GM12892 (cell line): Measurements from ENCODE around the gene ZBTB37. TPM values are rescaled to one million over a fixed set of nuclear protein-coding genes. Genes with fewer than 3 reads are reported as not detected.

Experiments used
- DNase-seq: peaks from one replicate; pipeline ENCODE4 v3.0.0; 2011; ENCODE audit not compliant: insufficient read length
- FAIRE-seq: peaks from 2 replicates; lab custom pipeline; 2011; peaks lifted over from hg19 to GRCh38; lab: Jason Lieb, UNC
- POLR2A ChIP-seq: IDR thresholded peaks from 2 replicates; pipeline ENCODE4 v1.6.1; 2011; ENCODE audit warnings: low read depth, low read length, control low read depth
- POLR2AphosphoS5 ChIP-seq: IDR thresholded peaks from 2 replicates; pipeline ENCODE4 v1.6.1; 2011; ENCODE audit warnings: low read depth, low read length, control low read depth
- TAF1 ChIP-seq: IDR thresholded peaks from 2 replicates; pipeline ENCODE4 v1.6.1; 2011; ENCODE audit warnings: low read depth, mild to moderate bottlenecking, control low read depth, low read length, borderline replicate concordance
- polyA plus RNA-seq: library from polyadenylated mRNA; unstranded; fragments of >200 nt; gene quantifications from one replicate; pipeline ENCODE4 v1.2.1, GENCODE V29; 2012; ENCODE audit warnings: missing spikeins, inconsistent platforms; ENCODE audit not compliant: missing spikeins

ZBTB37 gene
- polyA plus RNA-seq = 2.4 TPM

DNA sequence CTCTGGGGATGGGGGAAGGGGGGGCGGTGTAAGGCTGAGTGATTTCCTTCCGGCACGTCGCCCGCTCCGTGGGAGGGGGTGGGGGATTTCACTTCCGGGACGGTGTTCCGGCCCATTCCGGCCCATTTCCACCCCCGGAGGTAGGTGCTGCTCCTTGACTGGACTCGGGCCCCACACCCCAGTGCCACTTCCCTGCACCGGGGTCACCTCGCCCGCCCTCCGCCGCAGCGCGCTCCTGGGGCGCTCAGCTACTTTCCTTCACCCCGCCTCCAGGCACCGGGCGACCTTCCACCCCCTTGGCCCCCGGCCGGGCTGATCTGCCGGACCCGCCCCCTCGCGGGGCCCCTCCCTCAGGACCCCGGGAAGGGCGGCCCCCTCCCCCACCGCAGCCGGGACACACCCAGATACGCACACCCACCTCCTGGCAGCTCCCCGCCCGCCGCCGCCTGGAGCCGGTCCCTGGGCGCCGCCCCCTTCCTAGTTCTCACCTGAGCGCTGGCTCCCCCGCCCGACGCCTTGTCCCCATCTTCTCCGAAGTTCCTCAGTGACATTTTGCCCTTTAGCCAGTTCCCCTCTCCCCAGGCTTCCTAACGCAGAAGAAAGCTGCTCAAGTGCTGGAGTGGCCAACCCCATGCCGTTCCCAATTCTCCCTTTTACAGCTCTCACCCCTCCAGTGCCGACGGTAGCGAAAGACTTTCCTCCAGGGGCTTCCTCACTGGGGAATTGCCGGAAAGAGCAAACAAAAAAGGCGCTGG, at the start of gene ZBTB37:
ZBTB37 (plus strand) TSS at position 115 of the 755 bp plus-strand sequence. CDS start 1,846 bp downstream, outside the sequence.
- FAIRE-seq (no peak), DNase-seq (peak; percentile 63)
- TF ChIP-seq POLR2AphosphoS5 (no peak), POLR2A (no peak), TAF1 (no peak)

GRCh38 chr1:173818459-173818858, 49.7 kb upstream of the ZBTB37 start:
- TF ChIP-seq TAF1 (no peak), POLR2A (no peak), POLR2AphosphoS5 (no peak)
- no peak for DNase-seq
- FAIRE-seq = no peak

GRCh38 chr1:173821680-173822079, 46.5 kb upstream of the ZBTB37 start:
- TF ChIP-seq POLR2A = no peak
- no peak for TF ChIP-seq TAF1
- TF ChIP-seq POLR2AphosphoS5 = no peak
- no peak for FAIRE-seq
- no peak for DNase-seq

DNA sequence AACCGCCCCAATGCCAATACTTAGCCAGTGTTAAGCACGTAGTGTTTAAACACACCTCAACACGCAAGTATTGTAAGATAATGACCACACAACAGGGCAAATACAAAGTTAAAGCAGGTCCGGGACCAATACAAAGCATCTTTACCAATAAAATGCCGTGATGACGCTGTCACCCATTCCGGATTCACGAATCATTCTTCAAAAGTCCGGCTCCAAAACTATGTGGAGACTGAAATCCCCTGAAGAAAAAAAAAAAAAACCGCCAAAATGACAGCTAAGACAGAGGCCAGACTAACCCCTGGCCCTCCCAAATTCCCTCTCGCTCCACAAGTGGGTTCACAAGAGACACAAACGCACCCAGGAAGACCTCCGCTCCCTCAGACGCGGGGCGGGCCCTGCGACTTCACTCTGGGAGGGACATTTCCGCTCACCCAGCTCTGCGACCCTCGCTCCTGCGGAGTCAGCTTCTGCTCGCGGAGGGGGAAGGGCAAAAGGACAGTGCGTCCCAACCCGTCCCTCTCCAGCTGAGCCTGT, 44.3 kb upstream of the ZBTB37 start:
- TF ChIP-seq POLR2A (no peak; the same call in 1 of the 2 replicates), POLR2AphosphoS5 (no peak), TAF1 (no peak; the same call in 1 of the 2 replicates)
- DNase-seq = no peak
- FAIRE-seq = no peak

DNA sequence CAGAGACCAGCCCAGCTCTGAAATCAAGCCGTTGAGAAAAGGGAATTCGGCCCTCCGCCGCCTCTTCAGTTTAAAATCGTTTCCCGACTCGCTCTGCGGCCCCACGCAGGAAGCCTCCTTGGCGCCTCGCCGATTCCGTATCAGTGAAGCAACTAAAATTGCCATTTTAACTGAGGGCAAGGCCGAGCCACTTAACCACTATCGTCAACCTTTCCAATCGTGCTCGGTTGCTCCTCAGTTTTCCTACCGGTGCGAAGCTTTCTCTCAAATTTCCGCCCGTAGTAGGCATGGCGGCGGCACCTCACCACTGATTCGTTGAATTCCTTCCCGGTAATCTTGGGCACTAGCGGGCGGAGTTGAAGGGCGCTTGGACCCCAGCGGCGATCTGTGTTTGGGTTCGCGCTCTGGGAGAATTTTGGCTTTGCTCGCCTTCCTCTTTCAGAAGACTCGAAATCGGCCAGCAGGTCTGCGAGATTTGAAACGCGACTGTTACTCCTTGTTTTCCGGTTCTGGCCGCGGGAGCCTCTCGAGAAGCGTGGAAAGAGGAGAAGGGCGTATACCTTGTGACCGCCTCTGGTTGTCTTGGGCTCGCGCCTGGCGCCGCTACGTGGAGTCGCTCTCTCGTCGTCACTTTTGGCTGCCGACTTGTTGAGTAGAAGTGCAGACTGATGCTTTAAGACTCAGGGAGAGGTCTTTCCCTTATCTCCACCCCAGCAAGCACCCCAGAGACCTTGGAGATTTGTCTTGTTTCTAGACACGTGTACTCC, 43.7 kb upstream of the ZBTB37 start, which contains the start of the genes CENPL and DARS2:
CENPL (minus strand) TSS at position 569 of the 767 bp plus-strand sequence. CDS start 13,584 bp downstream, outside the sequence.
DARS2 (plus strand) TSS at position 359 of the 767 bp plus-strand sequence. CDS start 557 bp downstream, outside the sequence.
- FAIRE-seq (peak; percentile 89), DNase-seq (peak; percentile 63)
- TF ChIP-seq POLR2A (peak; percentile 76), POLR2AphosphoS5 (peak; percentile 75), TAF1 (peak; percentile 4; the same call in 1 of the 2 replicates)

GRCh38 chr1:173827611-173828010, 40.6 kb upstream of the ZBTB37 start:
- FAIRE-seq (no peak), DNase-seq (no peak)
- TF ChIP-seq POLR2AphosphoS5 (no peak), POLR2A (no peak), TAF1 (no peak)

GRCh38 chr1:173832748-173833147, 35.4 kb upstream of the ZBTB37 start:
- FAIRE-seq (no peak), DNase-seq (no peak)
- TF ChIP-seq POLR2AphosphoS5 (no peak), TAF1 (no peak), POLR2A (no peak)

DNA sequence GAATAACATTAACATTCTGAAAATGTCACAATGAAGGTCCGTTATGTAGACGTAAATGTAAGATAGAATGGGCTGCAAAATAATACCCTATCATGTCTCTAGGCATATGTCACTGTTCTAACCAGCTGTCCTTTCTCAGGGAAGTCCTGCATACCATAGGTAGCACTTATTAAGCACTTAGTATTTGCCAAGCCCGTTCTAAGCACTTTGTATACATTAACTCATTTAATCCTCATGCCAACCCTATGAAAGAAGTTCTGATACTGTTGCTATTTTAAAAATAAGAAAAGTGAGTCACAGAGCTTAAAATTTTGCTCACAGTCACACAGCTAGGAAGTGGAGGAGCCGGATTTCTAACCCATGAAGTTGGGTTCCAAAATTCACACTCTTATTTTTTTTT, 16.1 kb upstream of the ZBTB37 start:
- DNase-seq = no peak
- no peak for FAIRE-seq
- TF ChIP-seq POLR2A (no peak), POLR2AphosphoS5 (no peak), TAF1 (no peak)

- TF ChIP-seq TAF1 = no peak
- TF ChIP-seq POLR2A = no peak
- no peak for TF ChIP-seq POLR2AphosphoS5
- FAIRE-seq (no peak), DNase-seq (no peak)
These were observed 15.1 kb upstream of the ZBTB37 start for GRCh38 chr1:173853074-173853473.

DNA sequence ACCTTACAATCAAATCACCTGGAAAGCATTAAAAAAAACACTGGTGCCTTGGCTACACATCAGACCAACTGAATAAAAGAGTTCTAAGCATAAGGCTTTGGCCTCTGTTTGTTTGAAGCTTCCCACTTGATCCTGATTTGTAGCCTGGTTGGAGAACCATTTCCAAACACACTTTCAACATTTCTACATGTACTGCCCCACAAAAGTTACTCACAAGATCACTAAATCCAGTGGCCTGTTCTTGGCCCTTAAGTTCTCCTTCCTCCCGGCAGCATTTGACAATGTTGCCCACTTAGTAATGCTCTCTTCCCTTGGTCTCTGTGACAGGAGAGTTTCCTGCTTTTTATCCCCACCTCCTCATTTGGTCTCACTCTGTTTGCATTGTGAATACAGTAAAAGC, 12.2 kb upstream of the ZBTB37 start:
- no peak for FAIRE-seq
- no peak for TF ChIP-seq POLR2AphosphoS5
- TF ChIP-seq TAF1 = no peak
- no peak; the same call in 1 of the 2 replicates for TF ChIP-seq POLR2A
- DNase-seq = no peak

GRCh38 chr1:173856903-173857302, 11.3 kb upstream of the ZBTB37 start:
- TF ChIP-seq TAF1 (no peak), POLR2AphosphoS5 (no peak), POLR2A (no peak; the same call in 1 of the 2 replicates)
- FAIRE-seq (no peak), DNase-seq (no peak)
